Measurements from ENCODE around the gene INVS.

INVS gene

DNA sequence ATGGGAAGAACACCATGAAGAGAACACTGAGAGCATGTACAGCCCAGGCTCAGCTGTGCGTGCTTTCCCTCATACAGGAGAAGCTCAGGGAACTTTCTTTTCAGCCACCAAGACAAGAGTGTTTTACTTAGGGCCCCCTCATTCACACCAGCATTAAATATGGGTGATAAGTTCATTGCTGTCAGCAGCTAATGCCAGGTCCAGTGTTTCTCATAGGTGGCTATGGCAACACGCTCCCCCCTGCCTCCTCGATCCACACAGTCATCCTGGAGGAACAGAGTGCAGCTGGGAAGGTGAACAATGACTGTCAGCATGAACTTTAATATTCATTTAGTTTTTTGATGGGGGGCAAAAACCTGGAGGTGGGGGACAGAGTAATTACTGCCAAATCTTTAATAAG is 199.3 kb downstream of the INVS start:
- H3K4me3 ChIP-seq (ENCODE audit: low read depth, low read length): no peak overlapping the region
- no peak for TF ChIP-seq CTCF (IDR thresholded peaks at IDR 0.05; ENCODE audit: low read depth, low read length)
- DNase-seq (ENCODE audit: low read depth, low spot score): no peak
- in situ Hi-C loops (cut with HindIII; ENCODE audit: low sequenced_read_pairs): no loop called here

GRCh38 chr9:100303747-100304146 is 204.7 kb downstream of the INVS start:
- H3K4me3 ChIP-seq (ENCODE audit: low read depth, low read length): no peak overlapping the region
- peak; percentile 28 for DNase-seq (ENCODE audit: low read depth, low spot score)
- in situ Hi-C loops (cut with HindIII; ENCODE audit: low sequenced_read_pairs): no loop called here
- TF ChIP-seq CTCF (IDR thresholded peaks at IDR 0.05; ENCODE audit: low read depth, low read length): no peak

DNA sequence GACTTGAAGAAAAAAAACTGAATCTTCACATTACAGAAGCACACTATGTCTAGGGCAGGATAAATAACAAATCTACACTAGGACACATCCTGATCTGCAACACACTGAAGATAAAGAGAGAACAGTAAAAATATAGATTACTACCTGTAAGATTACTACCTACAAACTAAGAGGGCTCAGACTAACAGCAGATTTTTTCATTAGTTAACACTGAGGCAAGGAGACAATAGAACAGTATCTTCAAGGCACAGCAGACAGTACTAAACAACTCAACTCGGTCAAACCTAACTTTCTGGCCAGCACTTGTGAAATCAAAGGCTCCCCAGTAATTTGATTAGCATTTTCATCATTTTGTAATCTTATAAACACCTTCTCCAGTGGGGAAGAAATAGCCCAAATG is 207.2 kb downstream of the INVS start:
- in situ Hi-C loops (cut with HindIII; ENCODE audit: low sequenced_read_pairs): no loop called here
- no peak for DNase-seq (ENCODE audit: low read depth, low spot score)
- H3K4me3 ChIP-seq (ENCODE audit: low read depth, low read length): no peak overlapping the region
- no peak for TF ChIP-seq CTCF (IDR thresholded peaks at IDR 0.05; ENCODE audit: low read depth, low read length)

DNA sequence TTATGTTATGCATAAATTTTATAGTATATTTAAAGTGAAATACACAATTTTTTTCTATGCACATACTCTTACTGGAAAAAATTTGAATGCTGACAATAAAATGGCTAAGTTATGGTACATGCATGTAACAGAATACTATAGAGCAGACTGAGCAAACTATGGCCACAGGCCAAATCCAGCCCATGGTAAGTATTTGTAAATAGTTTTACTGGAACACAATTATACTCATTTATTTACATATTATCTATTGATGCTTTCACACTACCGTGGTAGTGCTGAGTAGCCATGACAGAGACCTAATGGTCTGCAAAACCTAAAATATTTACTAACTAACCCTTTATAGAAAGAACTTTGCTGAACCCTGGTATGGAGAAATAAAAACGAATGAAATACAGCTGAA is 208.0 kb downstream of the INVS start:
- in situ Hi-C loops (cut with HindIII; ENCODE audit: low sequenced_read_pairs): no loop called here
- no peak overlapping the region for H3K4me3 ChIP-seq (ENCODE audit: low read depth, low read length)
- DNase-seq (ENCODE audit: low read depth, low spot score): no peak
- no peak for TF ChIP-seq CTCF (IDR thresholded peaks at IDR 0.05; ENCODE audit: low read depth, low read length)

GRCh38 chr9:100308965-100309564 is 210.0 kb downstream of the INVS start:
- DNase-seq (ENCODE audit: low read depth, low spot score): peak; percentile 26
- no peak overlapping the region for H3K4me3 ChIP-seq (ENCODE audit: low read depth, low read length)
- TF ChIP-seq CTCF (IDR thresholded peaks at IDR 0.05; ENCODE audit: low read depth, low read length): no peak
- in situ Hi-C loops (cut with HindIII; ENCODE audit: low sequenced_read_pairs): no loop called here

GRCh38 chr9:100309992-100310391 is 210.9 kb downstream of the INVS start:
- no peak for DNase-seq (ENCODE audit: low read depth, low spot score)

More at GRCh38 chr9:100309992-100310391, 210.9 kb downstream of the INVS start:
- H3K4me3 ChIP-seq (ENCODE audit: low read depth, low read length): no peak overlapping the region
- in situ Hi-C loops (cut with HindIII; ENCODE audit: low sequenced_read_pairs): no loop called here
- no peak for TF ChIP-seq CTCF (IDR thresholded peaks at IDR 0.05; ENCODE audit: low read depth, low read length)

Measured in astrocyte of the spinal cord (primary cell).